ENCODE data around the gene TNS3. TPM values are rescaled to one million over a fixed set of nuclear protein-coding genes. Genes with fewer than 3 reads are reported as not detected.

TNS3 gene
- total RNA-seq, 2 donors from 2014 or later, result 64.8 to 69.3 TPM

DNA sequence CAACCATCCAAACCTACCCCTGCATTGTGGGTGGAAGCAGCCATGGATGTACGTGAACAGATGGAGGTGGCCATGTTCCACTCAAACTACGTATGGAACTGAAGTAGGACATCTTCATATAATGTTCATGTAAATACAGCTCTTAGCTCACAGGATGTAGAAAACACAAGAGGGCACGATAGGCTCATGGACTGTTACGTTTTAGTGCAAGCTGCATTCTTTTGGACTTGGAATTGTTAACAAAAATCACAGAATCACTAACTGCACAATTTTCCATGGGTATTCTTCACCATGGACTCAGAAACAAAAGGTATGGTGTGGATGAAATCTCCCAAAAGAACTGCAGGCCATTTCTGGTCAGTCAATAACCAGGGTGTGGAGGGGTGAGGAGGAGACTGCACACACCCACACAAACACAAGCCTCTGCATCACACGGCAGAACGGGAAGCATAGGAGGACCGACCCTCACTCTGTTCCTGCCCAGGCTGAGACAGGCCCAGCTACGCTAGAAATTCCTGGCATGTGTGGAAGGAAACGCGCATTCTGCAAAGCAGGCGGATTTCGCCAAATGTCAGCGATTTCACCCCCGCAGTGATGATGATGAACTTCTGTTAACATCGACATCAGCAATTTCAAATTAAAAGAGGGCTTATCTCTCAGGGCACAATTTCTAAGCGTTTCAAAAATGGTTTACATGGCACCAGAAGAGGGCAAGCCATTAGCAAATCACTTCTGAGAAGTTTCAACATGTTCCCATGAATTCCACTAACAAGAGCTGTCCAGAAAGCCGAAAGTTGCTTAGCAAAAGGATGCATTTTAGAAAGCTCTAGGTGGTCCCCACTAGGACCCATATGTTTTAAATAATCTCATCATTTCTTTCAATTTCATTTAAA, 149.0 kb downstream of the TNS3 start:
- intact Hi-C loops (cut with DNase I), result no loop called here
- DNase-seq (ENCODE audit: low spot score), result no peak

DNA sequence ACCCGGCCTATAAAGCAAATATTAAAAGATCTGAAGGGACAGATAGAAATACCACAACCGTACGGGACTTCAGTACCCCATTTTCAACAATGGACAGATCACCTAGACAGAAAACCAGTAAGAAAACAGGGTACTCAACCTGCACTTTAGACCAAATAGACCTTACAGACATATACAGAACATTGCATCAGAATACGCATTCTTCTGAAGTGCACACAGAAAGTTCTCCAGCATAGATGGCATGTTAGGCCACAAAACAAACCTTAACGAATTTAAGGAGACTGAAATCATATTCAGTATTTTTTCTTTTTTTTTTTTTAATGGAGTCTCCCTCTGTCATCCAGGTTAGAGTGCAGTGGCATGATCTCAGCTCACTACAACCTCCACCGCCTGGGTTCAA, 151.5 kb downstream of the TNS3 start:
- DNase-seq (ENCODE audit: low spot score), result no peak
- intact Hi-C loops (cut with DNase I), result no loop called here

DNA sequence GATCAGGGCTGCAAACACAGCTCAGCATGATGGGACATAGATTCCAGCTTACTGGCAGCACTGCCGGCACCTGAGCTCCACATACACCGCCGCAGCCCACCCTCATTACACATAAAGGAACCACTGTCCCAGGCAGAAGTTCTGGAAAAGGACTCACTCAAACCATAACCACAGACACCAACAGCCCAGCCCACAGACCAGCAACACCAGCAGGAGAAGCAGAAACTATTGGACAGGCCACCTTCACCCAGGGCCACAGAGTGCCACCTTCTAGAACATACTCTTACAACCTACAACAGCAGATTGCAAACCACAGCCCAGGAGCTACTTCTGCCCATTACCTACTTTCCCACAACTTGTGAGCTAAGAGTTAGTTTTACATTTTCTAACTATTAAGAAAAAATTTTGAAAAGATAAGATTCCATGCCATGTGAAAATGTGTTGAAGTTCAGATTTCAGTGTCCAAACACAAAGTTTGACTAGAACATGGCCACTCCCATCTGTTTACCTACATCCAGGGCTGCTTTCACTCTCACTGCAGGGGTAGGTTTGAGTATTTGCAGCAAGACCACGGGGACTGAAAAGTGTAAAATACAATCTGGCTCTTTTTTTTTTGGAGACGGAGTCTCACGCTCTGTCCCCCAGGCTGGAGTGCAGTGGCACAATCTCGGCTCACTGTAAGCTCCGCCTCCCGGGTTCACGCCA, 153.0 kb downstream of the TNS3 start:
- no peak for DNase-seq (ENCODE audit: low spot score)
- intact Hi-C loops (cut with DNase I), result no loop called here

DNA sequence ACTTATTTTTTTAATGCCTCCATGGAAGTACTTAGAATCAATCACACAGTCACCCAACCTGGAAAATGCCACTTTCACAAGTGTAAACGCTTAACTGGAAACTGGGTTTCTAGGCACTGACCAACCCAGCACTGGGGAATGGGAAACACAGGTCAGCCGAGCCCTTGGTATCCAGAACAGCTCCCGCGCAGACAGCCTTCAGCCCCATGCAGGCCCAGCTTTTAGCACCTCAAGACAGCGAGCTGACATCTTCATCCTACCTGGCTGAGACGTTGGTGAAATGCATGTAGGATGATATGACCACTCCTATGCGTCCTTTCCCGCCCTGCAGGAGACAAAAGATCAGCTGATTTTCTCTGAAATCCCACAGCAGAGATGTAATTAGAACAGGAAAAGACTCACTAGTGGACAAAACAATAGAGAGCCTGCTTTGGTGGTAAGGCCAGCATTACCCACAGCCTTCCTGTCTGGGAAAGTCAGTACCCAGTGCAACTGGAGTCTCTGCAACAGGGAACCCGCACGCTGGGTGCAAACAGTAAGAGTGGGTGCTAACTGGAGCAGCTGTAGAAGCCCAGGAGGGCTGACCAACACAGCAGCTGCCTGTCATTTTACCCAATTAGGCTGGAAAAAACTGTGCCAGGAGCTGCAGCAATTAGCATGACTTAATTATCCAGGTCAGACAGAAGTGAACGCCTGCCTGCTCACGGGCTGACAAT, 153.7 kb downstream of the TNS3 start:
- DNase-seq (ENCODE audit: low spot score), result no peak
- intact Hi-C loops (cut with DNase I), result no loop called here

DNA sequence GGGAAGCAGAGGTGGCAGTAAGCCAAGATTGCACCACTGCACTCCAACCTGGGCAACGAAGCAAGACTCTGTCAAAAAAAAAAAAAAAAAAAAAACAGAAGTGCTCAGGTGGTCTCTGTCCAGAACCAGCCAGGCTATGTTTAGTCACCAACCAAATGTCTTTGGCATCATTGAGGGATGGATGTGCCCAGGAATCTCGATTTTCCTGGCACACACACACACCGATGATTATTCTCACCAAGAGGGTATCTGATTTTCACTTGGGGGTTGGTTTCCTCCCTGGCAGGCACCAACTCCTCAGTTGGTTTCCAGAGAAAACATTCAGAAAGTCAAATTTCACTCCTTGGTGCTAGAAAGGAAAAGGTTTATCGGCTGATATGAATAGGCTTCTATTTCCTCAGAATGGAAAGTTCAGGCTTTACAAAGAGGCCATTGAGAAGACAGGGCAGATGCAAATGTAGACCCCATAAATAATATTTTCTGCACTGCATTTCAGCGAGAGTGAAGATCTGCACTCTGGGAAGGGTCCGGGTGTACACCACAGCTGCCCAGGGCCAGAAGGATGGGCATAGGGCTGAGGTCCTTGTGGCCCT, 154.8 kb downstream of the TNS3 start:
- DNase-seq (ENCODE audit: low spot score), result no peak
- intact Hi-C loops (cut with DNase I), result no loop called here

DNA sequence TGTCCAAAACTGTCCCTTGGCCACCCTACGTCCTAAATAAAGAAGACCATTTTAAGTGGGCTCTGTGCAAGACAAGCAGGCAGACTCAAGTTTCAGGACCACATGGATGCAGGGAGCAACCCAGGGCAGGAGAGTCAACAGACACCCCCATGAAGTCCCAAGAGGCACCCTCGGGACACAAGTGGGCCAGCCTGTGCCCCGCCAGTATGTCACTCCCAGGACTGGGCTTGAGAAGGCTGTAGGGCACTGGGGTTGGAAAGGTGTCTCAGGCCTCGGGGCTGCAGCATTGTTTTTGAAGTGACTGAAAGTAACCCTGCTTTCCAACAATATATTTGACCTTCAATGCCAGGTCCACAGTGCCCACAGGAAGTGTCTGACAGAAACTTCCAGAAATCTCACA, 157.4 kb downstream of the TNS3 start:
- intact Hi-C loops (cut with DNase I), result no loop called here
- no peak for DNase-seq (ENCODE audit: low spot score)

DNA sequence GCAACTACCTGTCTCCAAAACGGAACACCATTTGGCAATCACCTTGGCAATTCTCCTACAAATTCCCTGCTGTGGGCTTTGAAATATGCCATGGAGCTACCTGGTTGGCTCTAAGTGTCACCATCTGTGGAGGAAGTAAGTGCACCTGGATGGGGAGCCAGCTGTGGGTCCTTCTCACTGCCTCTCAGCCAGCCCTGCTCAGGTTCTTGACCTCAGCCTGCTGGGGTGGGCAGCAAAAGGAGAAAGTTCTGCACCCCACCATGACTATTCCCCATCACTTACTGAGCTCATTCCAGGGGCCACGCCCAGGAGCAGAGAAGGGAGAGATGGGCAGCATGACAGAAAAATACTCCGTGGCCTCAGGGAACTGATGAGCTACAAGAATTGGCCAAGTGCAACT, 158.7 kb downstream of the TNS3 start:
- DNase-seq (ENCODE audit: low spot score), result no peak
- intact Hi-C loops (cut with DNase I), result no loop called here

DNA sequence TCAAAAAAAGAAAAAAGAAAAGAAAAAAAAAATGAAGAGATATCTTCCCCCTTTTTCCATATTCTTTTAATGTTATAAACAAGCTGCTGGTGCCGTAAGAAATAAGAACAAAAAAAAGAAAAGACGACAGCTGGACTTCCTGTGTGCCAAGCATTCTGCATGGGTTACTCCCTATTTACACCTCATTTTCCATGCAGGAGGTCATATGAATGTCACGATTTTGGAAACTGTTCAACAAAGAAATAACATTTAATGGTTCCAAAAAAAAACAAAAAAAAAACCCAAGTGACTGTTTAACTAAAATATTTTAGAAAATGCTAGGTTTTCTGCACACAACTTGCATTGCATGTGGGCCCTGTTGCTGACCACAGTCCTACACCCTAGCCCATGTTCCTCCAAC, 159.3 kb downstream of the TNS3 start:
- no peak for DNase-seq (ENCODE audit: low spot score)
- intact Hi-C loops (cut with DNase I), result no loop called here

DNA sequence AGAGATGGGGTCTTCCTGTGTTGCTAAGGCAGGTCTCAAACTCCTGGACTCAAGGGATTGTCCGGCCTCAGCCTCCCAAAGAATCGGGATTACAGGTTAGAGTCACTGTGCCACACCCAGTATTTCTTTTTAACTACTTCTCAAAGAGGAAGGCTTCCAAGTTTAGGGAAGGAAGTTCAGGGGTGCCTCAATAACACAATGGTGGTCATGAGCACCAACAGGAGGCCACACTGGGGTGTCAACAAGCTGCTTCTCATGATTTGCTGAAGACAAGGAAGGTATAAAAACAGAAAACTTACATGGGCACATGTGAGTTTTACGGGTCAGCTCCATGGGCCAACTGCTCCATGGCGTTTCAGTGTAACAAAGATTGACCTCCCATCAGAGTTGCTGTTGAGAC, 160.5 kb downstream of the TNS3 start:
- intact Hi-C loops (cut with DNase I), result no loop called here
- DNase-seq (ENCODE audit: low spot score), result no peak

DNA sequence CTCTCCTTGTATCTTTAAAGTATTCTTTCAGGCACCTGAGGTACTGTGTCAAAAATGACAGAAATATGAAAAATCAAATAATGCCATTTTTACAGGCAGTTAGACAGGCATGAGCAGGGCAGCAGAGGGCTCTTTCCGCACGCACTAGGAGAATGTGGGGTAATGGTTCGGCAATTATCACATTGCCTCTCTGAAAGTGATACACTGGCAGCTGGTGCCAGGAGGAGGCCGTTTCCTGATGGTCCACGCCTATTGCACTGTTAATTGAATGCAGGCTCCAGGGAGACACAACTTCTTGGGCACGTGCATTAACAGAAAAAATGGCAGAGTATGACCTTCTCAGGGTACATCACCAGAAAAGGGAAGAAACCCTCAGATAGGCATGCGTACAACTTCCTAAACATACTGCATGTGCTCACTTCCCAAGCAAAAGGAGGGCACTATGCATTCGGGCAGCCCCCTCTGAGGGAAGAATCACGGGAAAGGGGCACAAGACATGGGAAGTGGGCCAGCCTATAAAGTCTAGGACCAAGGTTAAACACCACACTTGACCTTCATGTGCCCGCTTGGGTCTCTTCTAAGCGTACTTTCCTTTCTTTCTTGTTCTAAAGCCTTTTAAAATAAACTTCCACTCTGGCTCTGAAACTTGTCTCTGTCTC, 161.7 kb downstream of the TNS3 start:
- intact Hi-C loops (cut with DNase I), result no loop called here
- DNase-seq (ENCODE audit: low spot score), result no peak

DNA sequence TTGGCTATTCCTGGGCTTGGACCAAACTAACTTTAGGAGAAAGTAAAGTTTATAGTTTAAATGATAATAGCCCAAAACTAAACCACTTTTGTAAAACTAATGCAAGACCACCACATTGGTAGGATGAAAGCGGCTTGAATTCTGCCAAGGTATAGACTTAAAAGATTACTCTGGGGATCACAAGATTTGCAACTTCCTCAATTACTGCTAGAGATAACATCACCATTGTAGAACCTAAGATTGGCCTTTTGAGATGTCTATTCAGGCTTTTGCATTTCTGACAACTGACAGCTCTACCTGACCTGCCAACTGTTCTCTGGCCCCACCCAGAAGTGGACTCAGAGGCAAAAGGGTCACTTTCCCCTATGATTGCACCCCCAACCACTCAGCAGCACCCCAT, 162.4 kb downstream of the TNS3 start:
- DNase-seq (ENCODE audit: low spot score), result no peak
- intact Hi-C loops (cut with DNase I), result no loop called here

DNA sequence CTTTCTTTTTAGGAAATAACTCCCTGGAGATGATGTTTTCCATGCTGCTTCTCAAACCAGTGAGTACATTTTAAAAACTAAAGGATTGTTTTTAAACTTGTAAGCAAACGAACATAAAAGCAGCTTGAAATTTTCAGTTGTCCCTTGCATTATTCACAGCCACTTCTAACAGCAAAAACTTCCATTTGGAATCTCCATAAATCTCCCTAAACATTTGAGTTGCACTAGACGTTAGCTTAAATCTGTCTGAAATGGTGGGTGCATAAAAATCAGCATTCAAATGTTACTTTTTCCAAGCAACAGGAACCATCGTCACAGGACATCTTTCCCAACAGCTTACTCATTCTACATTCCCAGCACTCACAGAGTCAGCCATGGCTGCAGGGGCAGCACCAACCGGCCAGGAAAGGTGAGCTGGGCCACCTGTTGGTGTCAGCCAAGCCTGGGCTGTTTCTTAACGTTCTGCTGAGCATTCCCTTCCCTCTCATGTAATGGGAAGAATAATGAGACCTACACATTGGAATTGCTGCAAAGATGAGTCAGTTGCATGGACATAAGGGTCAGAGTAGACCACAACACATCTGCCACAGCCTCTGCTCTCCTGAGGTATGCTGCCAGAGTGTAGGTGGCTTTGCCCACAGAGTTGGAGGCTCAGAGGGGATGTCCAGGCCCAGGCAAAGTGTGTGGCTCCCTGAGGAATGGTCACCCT, 163.2 kb downstream of the TNS3 start:
- intact Hi-C loops (cut with DNase I), result no loop called here
- DNase-seq (ENCODE audit: low spot score), result no peak

DNA sequence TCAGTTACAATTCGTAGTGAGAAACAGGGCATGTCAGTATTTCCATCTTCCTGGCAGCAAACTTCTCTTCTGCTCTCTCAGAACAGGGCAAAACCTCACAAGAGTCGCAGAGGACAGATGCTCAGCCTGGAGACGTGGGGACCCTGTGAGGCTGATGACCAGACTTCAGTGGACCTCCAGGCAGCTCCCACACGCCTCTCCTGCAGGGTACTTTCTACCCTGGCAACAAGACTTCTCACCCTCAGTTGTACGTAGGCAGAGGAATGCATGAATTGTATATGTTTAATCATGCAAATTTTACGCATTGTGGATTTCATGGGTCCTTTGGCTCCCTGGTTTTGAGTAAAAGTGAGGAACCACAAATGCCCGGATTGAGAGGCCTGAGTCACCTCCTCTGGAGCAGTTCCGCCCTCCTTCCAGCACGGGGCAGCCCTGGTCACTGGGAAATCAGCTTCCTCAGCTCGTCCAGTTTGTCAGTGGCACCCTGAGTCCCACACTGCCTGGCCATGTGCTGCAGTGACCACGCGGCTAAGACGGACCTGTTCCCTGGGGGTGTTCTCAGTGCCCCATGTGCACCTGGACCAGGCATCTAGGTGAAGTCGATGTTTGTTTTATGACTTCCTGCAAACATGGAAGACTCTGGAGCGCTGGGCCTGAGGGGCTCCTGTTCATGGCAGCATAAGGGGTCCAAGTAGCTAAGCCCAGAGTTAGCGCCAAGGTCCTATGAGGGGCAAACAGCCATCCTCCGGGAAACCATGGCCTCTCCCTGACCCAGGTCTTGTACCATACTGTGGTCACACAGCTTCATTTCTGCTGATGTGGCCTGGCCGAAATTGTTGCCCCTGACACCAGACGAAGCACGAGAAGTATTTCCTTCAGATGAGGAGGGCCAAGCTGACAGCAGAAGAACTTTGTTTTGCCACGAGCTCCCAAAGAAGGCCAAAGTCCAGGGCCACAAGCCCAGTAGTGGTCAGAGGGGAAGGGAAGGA, 165.1 kb downstream of the TNS3 start:
- intact Hi-C loops (cut with DNase I), result no loop called here
- DNase-seq (ENCODE audit: low spot score), result no peak

DNA sequence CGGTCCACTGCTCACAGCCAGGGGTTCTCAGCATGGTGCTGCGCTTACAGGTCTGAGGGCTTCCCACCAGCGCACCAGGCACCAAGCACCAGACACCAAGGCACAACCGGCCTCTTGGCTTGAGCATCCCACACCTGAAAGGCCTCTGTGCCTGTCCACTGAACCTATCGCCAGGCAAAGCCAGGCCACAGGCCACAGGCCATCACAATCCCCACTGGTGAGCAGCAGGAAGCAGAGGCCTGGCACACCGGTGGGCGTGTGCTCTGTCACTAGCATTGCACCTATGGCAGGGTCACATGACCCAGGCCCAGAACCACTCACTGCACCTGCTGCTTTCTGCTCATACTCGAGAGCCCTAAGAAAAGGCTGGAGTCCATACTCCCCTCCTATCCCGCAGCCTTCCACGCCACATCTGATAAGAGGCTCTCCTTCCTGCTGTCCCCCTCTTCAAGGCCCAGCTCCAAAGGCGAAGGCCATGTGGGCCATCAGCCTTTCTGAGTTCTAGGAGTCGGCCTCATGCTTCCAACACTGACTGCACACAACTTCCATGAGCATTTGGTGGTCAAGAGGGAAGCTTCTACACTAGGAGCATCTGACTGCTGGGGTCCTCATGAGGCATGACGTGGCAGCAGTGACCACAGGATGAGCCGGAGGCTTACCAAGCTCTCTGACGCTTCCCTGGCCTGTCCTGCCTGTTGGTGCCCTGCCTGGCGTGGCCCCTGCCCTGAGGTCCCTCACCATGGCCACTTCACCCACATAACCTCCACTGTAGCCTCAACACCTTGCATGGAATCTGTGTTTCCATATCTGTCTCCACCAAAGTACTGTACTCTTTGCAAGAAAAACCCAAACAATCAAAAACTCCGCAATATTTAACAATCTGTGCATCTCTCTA, 166.3 kb downstream of the TNS3 start:
- intact Hi-C loops (cut with DNase I), result no loop called here
- no peak for DNase-seq (ENCODE audit: low spot score)

DNA sequence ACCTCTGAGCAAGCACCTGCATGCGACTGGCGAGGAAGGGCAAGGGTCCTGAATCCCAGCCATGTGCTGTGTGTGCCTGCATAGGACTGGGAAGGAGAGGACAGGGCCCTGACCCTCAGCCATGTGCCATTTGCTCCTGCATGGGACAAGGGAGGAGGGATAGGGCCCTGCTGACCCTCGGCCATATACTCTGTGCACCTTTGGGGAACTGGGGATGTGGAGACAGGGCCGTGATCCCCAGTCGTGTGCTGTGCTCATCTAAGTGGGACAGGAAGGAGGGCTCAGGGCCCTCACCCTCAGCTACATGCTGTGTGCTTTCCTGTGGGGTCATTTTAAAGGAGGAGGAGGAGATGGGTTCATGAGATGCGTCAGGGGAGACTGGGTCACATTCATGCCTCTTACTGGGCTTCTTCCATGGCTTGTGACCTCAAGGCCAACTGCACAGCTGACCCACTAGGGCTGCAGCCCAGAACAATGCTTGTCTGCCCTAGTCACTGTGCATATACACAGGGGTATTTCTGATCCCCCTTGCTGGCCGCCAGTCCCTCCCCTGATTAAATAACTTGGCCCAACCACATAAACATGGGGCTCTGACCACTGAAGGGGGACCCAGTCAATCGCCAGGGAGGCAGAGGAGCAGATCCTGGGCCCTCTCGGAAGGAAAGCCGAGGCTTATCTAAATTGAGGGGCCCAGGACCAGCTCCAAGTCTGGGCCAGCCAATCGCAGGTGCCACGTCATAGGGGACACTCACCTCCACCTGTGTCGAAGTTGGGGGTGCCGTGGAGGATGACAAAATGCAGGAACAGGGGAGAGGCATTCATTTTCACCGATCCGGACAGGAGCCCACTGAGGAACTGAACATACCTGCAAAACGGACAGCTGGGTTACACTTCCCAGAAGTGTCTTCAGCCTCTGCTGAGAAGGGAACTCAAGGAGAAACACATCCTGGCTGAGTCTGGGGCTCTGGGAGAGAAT, 167.3 kb downstream of the TNS3 start:
- intact Hi-C loops (cut with DNase I), result no loop called here
- no peak for DNase-seq (ENCODE audit: low spot score)
